HG03432 (cell line): ENCODE results near the gene MBD5.
A peak's percentile ranks its signal among the peaks of the same experiment; 100 is the strongest.

ENCODE experiments used
- ATAC-seq: cut with Tn5 transposase; IDR thresholded peaks from one replicate; pipeline ENCODE4 v1.9.1; 2021; ENCODE audit warnings: mild to moderate bottlenecking, moderate library complexity; ENCODE audit not compliant: unreplicated experiment

The MBD5 gene

GRCh38 chr2:148451046-148451445, 430.2 kb downstream of the MBD5 start:
- ATAC-seq: no peak

GRCh38 chr2:148455791-148456190, 434.9 kb downstream of the MBD5 start:
- no peak for ATAC-seq

GRCh38 chr2:148458171-148458570, 437.3 kb downstream of the MBD5 start:
- ATAC-seq: no peak

- no peak for ATAC-seq
Measured at GRCh38 chr2:148459377-148459778, 438.5 kb downstream of the MBD5 start.

GRCh38 chr2:148461876-148462275, 441.0 kb downstream of the MBD5 start:
- ATAC-seq: no peak

GRCh38 chr2:148475626-148476025, 454.7 kb downstream of the MBD5 start:
- ATAC-seq: no peak

- no peak for ATAC-seq
Measured at GRCh38 chr2:148479398-148479797, 458.5 kb downstream of the MBD5 start.

GRCh38 chr2:148483665-148484064, 462.8 kb downstream of the MBD5 start:
- ATAC-seq: no peak

- no peak for ATAC-seq
Measured at GRCh38 chr2:148484066-148484465, 463.2 kb downstream of the MBD5 start.

GRCh38 chr2:148486655-148487054, 465.8 kb downstream of the MBD5 start:
- ATAC-seq: no peak

GRCh38 chr2:148487439-148487838, 466.5 kb downstream of the MBD5 start:
- ATAC-seq: no peak

- ATAC-seq: no peak
Measured at GRCh38 chr2:148490840-148491439, 470.0 kb downstream of the MBD5 start.

- peak; percentile 72 for ATAC-seq
Measured at GRCh38 chr2:148493822-148494563, 473.1 kb downstream of the MBD5 start.

- ATAC-seq: no peak
Measured at GRCh38 chr2:148495586-148495985, 474.7 kb downstream of the MBD5 start.

- ATAC-seq: no peak
Measured at GRCh38 chr2:148501545-148501944, 480.7 kb downstream of the MBD5 start.

- no peak for ATAC-seq
Measured at GRCh38 chr2:148503516-148503915, 482.6 kb downstream of the MBD5 start.

GRCh38 chr2:148507970-148508369, 487.1 kb downstream of the MBD5 start:
- no peak for ATAC-seq

GRCh38 chr2:148508878-148509287, 488.0 kb downstream of the MBD5 start:
- ATAC-seq: no peak

GRCh38 chr2:148509288-148509902, 488.5 kb downstream of the MBD5 start:
- peak; percentile 100 for ATAC-seq

- ATAC-seq: no peak
Measured at GRCh38 chr2:148511883-148512282, 491.0 kb downstream of the MBD5 start.

- ATAC-seq: no peak
Measured at GRCh38 chr2:148512501-148512900, 491.6 kb downstream of the MBD5 start.

GRCh38 chr2:148513427-148513826, 492.5 kb downstream of the MBD5 start:
- ATAC-seq: no peak
